Right lobe of liver (tissue), 6 donors: ENCODE measurements around the gene LAT. TPM values are rescaled to one million over a fixed set of nuclear protein-coding genes. Genes with fewer than 3 reads are reported as not detected.

Experiments used
- ATAC-seq, 4 donors: fragments of 200-7000 bp; cut with Tn5 transposase; one replicate each; pipeline ENCODE4 v1.9.1; 2020; ENCODE audit warnings: mild to moderate bottlenecking in 4 of 4, moderate library complexity in 4 of 4
- DNase-seq, 3 donors: peaks; one replicate each; pipeline ENCODE4 v3.0.0-alpha.2; 2020
- H3K27ac ChIP-seq, 3 donors: fragments of 200-600 bp; one replicate each; pipeline ENCODE4 v1.8.0; 2022
- H3K27me3 ChIP-seq, 2 donors: fragments of 200-600 bp; one replicate each; pipeline ENCODE4 v1.8.0; 2022
- H3K36me3 ChIP-seq, 4 donors: fragments of 200-600 bp; sonication (generic) in 1 of 4; one replicate each; pipeline versions ENCODE4 v1.5.1 to v1.8.0; 2017 to 2022; ENCODE audit warnings: control low read depth in 1 of 4
- H3K4me1 ChIP-seq, 4 donors: fragments of 200-600 bp; sonication (generic) in 1 of 4; one replicate each; pipeline versions ENCODE4 v1.5.1 to v1.8.0; 2017 to 2022; ENCODE audit warnings: control low read depth in 1 of 4
- H3K4me3 ChIP-seq, 3 donors: fragments of 200-600 bp; one replicate each; pipeline ENCODE4 v1.8.0; 2022
- H3K9me3 ChIP-seq, 4 donors: fragments of 200-600 bp; sonication (generic) in 1 of 4; one replicate each; pipeline versions ENCODE4 v1.5.1 to v1.8.0; 2017 to 2022; ENCODE audit warnings: control low read depth in 1 of 4
- POLR2A ChIP-seq: fragments of 450-650 bp; IDR thresholded peaks from one replicate; pipeline ENCODE4 v1.6.1; 2017; ENCODE audit warnings: antibody characterized with exemption, mild to moderate bottlenecking
- WGBS: methylation state at CpG from one replicate; pipeline ENCODE4 v1.1.6; 2018; ENCODE audit warnings: low coverage, low lambda C conversion rate; ENCODE audit not compliant: insufficient coverage; ENCODE audit errors: missing lambda C conversion rate; 5-methylcytosine and 5-hydroxymethylcytosine counted together
- intact Hi-C, 2 donors: fragments of 100-400 bp; cut with DNase I; formaldehyde crosslinking; loops; one replicate each; pipeline versions ENCODE4 v1.11.2 to v1.14.1; 2022
- long read RNA-seq: library from polyadenylated mRNA; unstranded; transcript quantifications from one replicate; pipeline ENCODE4 v2.0.0, GENCODE V29; 2019
- total RNA-seq, 6 experiments: library from RNA; depleted of rRNA in 2 of 6; stranded (reverse); fragments of >200 nt in 2 of 6; fragmentation: NEBNext Ultra II Directional in 3 of 6; extraction: Animal tissue kit (Norgen Biotek cat#: 25700) in 3 of 6; gene quantifications; one replicate each; pipeline versions ENCODE4 v1.1.0 to v1.2.4, GENCODE V29; 2016 to 2023
- TF ChIP-seq, protein P1 (sequence below), 4 donors: fragments of 200-600 bp in 3 of 4; fragments of 450-650 bp in 1 of 4; IDR thresholded peaks; one replicate each; pipeline versions ENCODE4 v1.5.1 to v1.8.0; 2016 to 2022; ENCODE audit warnings: antibody characterized with exemption in 4 of 4, mild to moderate bottlenecking in 2 of 4
- donor health status: DM: no; HTN: yes; CAD: no.
- donor health status: DM: no; HTN: no; CAD: no.
- donor health status: DM: no; HTN: no; CAD: no.
- donor health status: DM: no; HTN: yes; CAD: no.
- donor health status: DM: no; HTN: yes; CAD: no.

The LAT gene, protein sequence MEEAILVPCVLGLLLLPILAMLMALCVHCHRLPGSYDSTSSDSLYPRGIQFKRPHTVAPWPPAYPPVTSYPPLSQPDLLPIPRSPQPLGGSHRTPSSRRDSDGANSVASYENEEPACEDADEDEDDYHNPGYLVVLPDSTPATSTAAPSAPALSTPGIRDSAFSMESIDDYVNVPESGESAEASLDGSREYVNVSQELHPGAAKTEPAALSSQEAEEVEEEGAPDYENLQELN
- total RNA-seq = 1 to 10 TPM; 1.8 to 5.2 (median 3.1) TPM
- long read RNA-seq, partial matches to known transcripts = 1 of 1 reads
- long read RNA-seq, other reads (novel, unspliced or antisense) = 0 of 1 reads

DNA sequence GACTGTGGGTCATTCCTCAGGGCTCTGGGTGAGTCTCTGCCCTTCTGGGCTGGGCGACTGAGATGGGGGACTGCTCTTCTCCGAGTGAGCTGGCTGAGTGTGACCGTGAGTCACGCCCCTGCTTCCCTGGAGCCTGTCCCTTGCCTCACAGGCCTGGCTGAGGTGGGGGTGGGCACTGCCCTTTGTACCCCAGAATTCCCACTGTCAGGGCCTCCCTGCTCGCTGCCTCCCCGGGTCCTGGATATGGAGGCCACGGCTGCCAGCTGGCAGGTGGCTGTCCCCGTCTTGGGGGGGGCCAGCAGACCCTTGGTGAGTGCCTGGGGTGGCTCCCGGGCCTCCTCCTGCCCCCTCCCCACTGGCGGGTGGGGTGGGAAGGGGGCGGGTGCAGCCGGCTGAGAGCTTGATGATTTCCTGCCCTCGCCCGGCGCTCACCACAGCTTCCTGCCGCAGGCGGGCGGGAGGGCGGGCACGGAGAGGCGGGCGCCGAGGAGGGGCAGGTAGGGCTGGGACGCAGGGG is at the start of gene LAT:
Gene LAT, plus strand, starts transcription at position 434 of the 517 bp plus-strand sequence. CDS start 366 bp downstream, outside the sequence.
- Histone ChIP-seq H3K27ac (peak within 1 kb of the TSS in 1 of 3 donors; percentile 13), H3K4me3 (peak within 1 kb of the TSS in 1 of 3 donors; percentile 10), H3K9me3 (no peaks in the 10 kb centered on the region), H3K4me1 (no peaks in the 10 kb centered on the region), H3K36me3 (peaks cover 0 to 29% (median 5%) of the 10 kb centered on the region in 4 donors), H3K27me3 (no peaks in the 10 kb centered on the region)
- DNase-seq (peak in 1 of 3 donors; percentile 35), ATAC-seq (peak; percentile 27 to 63 (median 40))
- TF ChIP-seq POLR2A = no peak
- TF ChIP-seq, protein P1, sequence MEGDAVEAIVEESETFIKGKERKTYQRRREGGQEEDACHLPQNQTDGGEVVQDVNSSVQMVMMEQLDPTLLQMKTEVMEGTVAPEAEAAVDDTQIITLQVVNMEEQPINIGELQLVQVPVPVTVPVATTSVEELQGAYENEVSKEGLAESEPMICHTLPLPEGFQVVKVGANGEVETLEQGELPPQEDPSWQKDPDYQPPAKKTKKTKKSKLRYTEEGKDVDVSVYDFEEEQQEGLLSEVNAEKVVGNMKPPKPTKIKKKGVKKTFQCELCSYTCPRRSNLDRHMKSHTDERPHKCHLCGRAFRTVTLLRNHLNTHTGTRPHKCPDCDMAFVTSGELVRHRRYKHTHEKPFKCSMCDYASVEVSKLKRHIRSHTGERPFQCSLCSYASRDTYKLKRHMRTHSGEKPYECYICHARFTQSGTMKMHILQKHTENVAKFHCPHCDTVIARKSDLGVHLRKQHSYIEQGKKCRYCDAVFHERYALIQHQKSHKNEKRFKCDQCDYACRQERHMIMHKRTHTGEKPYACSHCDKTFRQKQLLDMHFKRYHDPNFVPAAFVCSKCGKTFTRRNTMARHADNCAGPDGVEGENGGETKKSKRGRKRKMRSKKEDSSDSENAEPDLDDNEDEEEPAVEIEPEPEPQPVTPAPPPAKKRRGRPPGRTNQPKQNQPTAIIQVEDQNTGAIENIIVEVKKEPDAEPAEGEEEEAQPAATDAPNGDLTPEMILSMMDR (IDR thresholded peaks at IDR 0.05) = no peak
- intact Hi-C loops = no loop called here
- WGBS = no CpG with 5 or more reads among the region's 24 CpGs

DNA sequence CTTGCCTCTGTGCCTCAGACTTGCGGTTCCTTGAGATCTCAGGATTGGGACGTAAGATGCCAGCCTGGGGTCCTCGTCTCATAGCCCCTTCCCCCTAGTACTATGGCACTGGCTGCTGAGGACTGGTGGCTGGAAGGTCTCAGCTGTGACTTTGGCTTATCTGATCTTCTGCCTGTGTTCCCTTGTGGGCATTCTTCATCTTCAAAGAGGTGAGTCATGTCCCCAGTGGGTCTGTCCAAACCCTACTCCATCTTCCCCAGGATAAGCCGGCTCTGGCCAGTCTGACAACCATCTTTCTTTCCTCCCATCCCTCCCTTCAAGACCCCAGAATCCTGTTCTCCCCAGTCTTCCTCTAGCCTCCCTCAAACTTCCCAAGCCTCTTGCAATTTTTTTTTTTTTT is 49.5 kb upstream of the LAT start:
- no peaks in the 10 kb centered on the region for H3K9me3 ChIP-seq
- H3K4me3 ChIP-seq = no peak overlapping the region
- 100% methylated on average over 1 of the region's 4 CpGs for WGBS
- intact Hi-C loops = loop anchor here in 1 of 2 donors (10.0 kb wide), 1 partner anchor 121 kb away; no protein-coding TSS in a partner anchor
- no peak overlapping the region for H3K27ac ChIP-seq
- TF ChIP-seq, protein P1 (IDR thresholded peaks at IDR 0.05) = no peak
- no peak for TF ChIP-seq POLR2A
- no peaks in the 10 kb centered on the region for H3K36me3 ChIP-seq
- H3K27me3 ChIP-seq = no peaks in the 10 kb centered on the region
- ATAC-seq (no peak), DNase-seq (no peak)
- H3K4me1 ChIP-seq = no peaks in the 10 kb centered on the region

DNA sequence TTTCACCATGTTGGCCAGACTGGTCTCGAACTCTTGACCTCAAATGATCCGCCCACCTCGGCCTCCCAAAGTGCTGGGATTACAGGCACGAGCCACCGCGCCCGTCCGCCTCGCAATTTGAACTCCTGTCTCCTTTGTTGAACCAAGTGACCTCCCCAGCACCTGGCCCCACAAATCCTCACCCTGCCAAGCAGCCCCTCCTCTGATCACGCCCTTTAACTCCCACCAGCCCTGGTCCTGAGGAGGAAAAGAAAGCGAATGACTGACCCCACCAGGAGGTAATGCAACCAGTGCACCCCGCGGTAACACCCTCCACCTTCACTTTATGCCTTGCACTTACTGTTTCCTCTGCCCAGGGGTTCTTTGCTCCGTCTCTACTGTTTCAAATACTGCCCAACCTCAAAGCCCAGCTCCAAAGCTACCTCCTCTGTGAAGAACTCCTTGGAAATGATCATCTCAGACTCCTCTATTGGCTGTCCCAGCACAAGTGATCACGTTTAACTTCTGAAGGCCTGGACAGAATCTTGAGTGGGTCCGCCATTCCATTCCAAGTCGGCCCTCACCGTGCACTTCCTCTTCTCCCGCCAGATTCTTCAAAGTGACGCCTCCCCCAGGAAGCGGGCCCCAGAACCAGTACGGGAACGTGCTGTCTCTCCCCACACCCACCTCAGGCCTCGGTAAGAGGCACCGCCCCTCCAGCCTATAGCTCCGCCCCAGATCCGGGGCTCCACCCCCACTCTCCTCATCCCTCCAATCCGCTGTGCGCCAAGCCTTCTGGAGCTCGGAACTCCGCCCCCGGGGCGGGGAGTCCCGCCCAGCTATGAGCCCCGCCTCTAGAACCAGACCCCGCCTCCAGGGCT is 48.7 kb upstream of the LAT start:
- no peaks in the 10 kb centered on the region for H3K36me3 ChIP-seq
- no peaks in the 10 kb centered on the region for H3K27me3 ChIP-seq
- H3K4me1 ChIP-seq = no peaks in the 10 kb centered on the region
- 20% methylated on average over 23 of the region's 36 CpGs for WGBS
- intact Hi-C loops = loop anchor here in 1 of 2 donors (10.0 kb wide), 1 partner anchor 121 kb away; no protein-coding TSS in a partner anchor
- H3K9me3 ChIP-seq = no peaks in the 10 kb centered on the region
- DNase-seq (peak; percentile 83 to 92 (median 85)), ATAC-seq (peak; percentile 95 to 99 (median 98))
- H3K27ac ChIP-seq = no peak overlapping the region
- TF ChIP-seq POLR2A = no peak
- TF ChIP-seq, protein P1 (IDR thresholded peaks at IDR 0.05) = no peak
- H3K4me3 ChIP-seq = peak overlapping the region in 1 of 3 donors; percentile 24

DNA sequence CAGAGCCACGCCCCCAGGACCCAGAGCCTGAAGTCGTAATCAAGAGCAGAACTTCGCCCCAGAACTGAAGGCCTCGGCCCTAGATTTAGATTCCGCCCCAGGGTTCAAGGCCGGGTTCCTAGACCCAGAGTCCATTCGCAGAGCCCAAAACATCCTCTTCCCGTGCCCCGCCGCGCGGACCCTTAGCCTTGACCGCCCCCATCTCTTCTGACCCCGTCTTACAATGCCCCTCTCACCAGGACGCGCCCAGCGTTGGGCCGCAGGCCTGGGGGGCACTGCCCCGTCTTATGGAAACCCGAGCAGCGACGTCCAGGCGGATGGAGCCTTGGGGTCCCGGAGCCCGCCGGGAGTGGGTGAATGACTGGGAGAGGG is 48.1 kb upstream of the LAT start:
- H3K27ac ChIP-seq = no peak overlapping the region
- H3K27me3 ChIP-seq = no peaks in the 10 kb centered on the region
- H3K4me3 ChIP-seq = no peak overlapping the region
- DNase-seq (no peak), ATAC-seq (no peak)
- WGBS = 9% methylated on average over 5 of the region's 26 CpGs
- H3K9me3 ChIP-seq = no peaks in the 10 kb centered on the region
- TF ChIP-seq, protein P1 (IDR thresholded peaks at IDR 0.05) = no peak
- TF ChIP-seq POLR2A = no peak
- intact Hi-C loops = loop anchor here in 1 of 2 donors (10.0 kb wide), 1 partner anchor 122 kb away; no protein-coding TSS in a partner anchor
- no peaks in the 10 kb centered on the region for H3K4me1 ChIP-seq
- H3K36me3 ChIP-seq = no peaks in the 10 kb centered on the region
